SU-DHL-6 (cell line): ENCODE data around the gene CCL13.
"Not testable (repeated sequence)": the region's sequence is repeated elsewhere in the genome, so short reads cannot be mapped to it uniquely, and the experiment has no call there.

ENCODE experiments used
- H2AFZ ChIP-seq: fragments of 200-600 bp; sonication (generic); 2 replicates; pipeline ENCODE4 v1.6.1; 2014; ENCODE audit warnings: low read depth, mild to moderate bottlenecking, moderate library complexity, mixed read lengths, antibody characterized with exemption, low read length; ENCODE audit not compliant: severe bottlenecking
- H3F3A ChIP-seq: fragments of 200-600 bp; shearing (Covaris generic); 2 replicates; pipeline ENCODE4 v1.6.0; 2016; ENCODE audit warnings: antibody characterized with exemption, mild to moderate bottlenecking; ENCODE audit not compliant: insufficient read depth
- H3K27ac ChIP-seq: fragments of 200-600 bp; sonication (generic); 2 replicates; pipeline ENCODE4 v1.5.1; 2016; ENCODE audit warnings: low read depth, mild to moderate bottlenecking, low read length, moderate library complexity, mixed read lengths
- H3K27me3 ChIP-seq: fragments of 200-600 bp; sonication (generic), shearing (Covaris generic); 2 replicates; pipeline ENCODE4 v1.6.0; 2014; ENCODE audit warnings: mild to moderate bottlenecking, low read length
- H3K36me3 ChIP-seq: fragments of 200-600 bp; sonication (generic); 2 replicates; pipeline ENCODE4 v1.6.1; 2014; ENCODE audit warnings: mild to moderate bottlenecking, low read length, mixed read lengths
- H3K4me2 ChIP-seq: fragments of 300-600, 200-600 bp; shearing (Covaris generic), sonication (generic); 2 replicates; pipeline ENCODE4 v1.6.0; 2014; ENCODE audit warnings: low read length, low read depth, mild to moderate bottlenecking; ENCODE audit not compliant: poor library complexity, severe bottlenecking
- H3K4me3 ChIP-seq: fragments of 200-600 bp; sonication (generic); 2 replicates; pipeline ENCODE4 v1.5.1; 2014; ENCODE audit warnings: antibody characterized with exemption, low read length, mild to moderate bottlenecking, mixed read lengths; ENCODE audit not compliant: insufficient read depth, poor library complexity, severe bottlenecking
- H3K79me2 ChIP-seq: fragments of 200-600 bp; sonication (generic); 2 replicates; pipeline ENCODE4 v1.6.1; 2014; ENCODE audit warnings: mild to moderate bottlenecking, low read length, moderate library complexity; ENCODE audit not compliant: insufficient read depth
- H3K9ac ChIP-seq: fragments of 200-600 bp; sonication (generic); 2 replicates; pipeline ENCODE4 v1.7.0; 2014; ENCODE audit warnings: mild to moderate bottlenecking, low read length
- H3K9me2 ChIP-seq: fragments of 200-600 bp; sonication (generic); replicated peaks from 2 replicates; pipeline ENCODE4 v1.6.1; 2014; ENCODE audit warnings: low read length; ENCODE audit not compliant: insufficient read depth
- H3K9me3 ChIP-seq: fragments of 200-600 bp; sonication (generic); 2 replicates; pipeline ENCODE4 v1.6.1; 2014; ENCODE audit warnings: low read length, mixed read lengths; ENCODE audit not compliant: insufficient read depth
- H4K20me1 ChIP-seq: fragments of 200-600 bp; sonication (generic); 2 replicates; pipeline ENCODE4 v1.6.1; 2014; ENCODE audit warnings: low read depth, mild to moderate bottlenecking, antibody characterized with exemption, low read length, moderate library complexity, mixed read lengths
- CTCF ChIP-seq: fragments of 200-600 bp; sonication (generic); IDR thresholded peaks from one replicate; pipeline ENCODE4 v1.5.1; 2017; ENCODE audit warnings: antibody characterized with exemption, mild to moderate bottlenecking, low read length, moderate library complexity; ENCODE audit not compliant: insufficient read depth, poor library complexity, severe bottlenecking
- EZH2phosphoT487 ChIP-seq: fragments of 200-600 bp; sonication (generic), shearing (Covaris generic); conservative IDR thresholded peaks from 2 replicates; pipeline ENCODE4 v1.6.1; 2018; ENCODE audit warnings: mild to moderate bottlenecking, antibody characterized with exemption, low read length, moderate library complexity, mixed read lengths

The CCL13 gene

DNA sequence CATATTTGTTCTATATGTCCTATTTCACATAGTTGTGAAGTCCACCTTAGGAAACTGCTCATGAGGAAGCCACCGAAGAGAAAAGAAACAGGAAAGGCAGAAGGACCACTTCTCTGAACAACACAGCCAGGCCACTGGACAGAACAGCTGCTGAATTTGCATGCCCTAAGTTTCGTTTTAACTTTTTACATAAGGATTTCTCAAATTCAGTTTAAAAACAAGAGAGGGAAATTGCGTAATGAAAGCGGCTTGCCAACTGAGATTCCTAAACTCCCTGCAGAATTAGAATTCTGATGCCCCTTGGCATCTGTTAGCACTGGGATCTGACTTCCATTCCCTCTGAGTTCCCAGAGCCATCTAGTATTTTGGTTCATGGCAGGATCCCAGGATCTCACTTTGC lies 42.0 kb upstream of the CCL13 start:
- no peak overlapping the region for H3K4me2 ChIP-seq
- no peak overlapping the region for H3K4me3 ChIP-seq
- H3K36me3 ChIP-seq = no peaks in the 10 kb centered on the region
- no peak overlapping the region for H3K9ac ChIP-seq
- no peaks in the 10 kb centered on the region for H3K27me3 ChIP-seq
- H3K9me2 ChIP-seq = no peaks in the 10 kb centered on the region
- H3K27ac ChIP-seq = no peak overlapping the region
- no peaks in the 10 kb centered on the region for H3K9me3 ChIP-seq
- no peaks in the 10 kb centered on the region for H3F3A ChIP-seq
- no peak overlapping the region for H2AFZ ChIP-seq
- TF ChIP-seq EZH2phosphoT487 (no peak), CTCF (no peak)
- no peaks in the 10 kb centered on the region for H4K20me1 ChIP-seq
- H3K79me2 ChIP-seq = no peaks in the 10 kb centered on the region

- H3K9me2 ChIP-seq = no peaks in the 10 kb centered on the region
- H3K27ac ChIP-seq = no peak overlapping the region
- no peaks in the 10 kb centered on the region for H3K27me3 ChIP-seq
- no peak overlapping the region for H3K4me3 ChIP-seq
- H3F3A ChIP-seq = no peaks in the 10 kb centered on the region
- H2AFZ ChIP-seq = no peak overlapping the region
- H3K4me2 ChIP-seq = no peak overlapping the region
- TF ChIP-seq EZH2phosphoT487 = no peak
- no peak for TF ChIP-seq CTCF
- H3K36me3 ChIP-seq = no peaks in the 10 kb centered on the region
- no peaks in the 10 kb centered on the region for H3K9me3 ChIP-seq
- H3K9ac ChIP-seq = no peak overlapping the region
- H4K20me1 ChIP-seq = no peaks in the 10 kb centered on the region
- H3K79me2 ChIP-seq = no peaks in the 10 kb centered on the region
Observed at GRCh38 chr17:34318474-34318873, 37.8 kb upstream of the CCL13 start.

DNA sequence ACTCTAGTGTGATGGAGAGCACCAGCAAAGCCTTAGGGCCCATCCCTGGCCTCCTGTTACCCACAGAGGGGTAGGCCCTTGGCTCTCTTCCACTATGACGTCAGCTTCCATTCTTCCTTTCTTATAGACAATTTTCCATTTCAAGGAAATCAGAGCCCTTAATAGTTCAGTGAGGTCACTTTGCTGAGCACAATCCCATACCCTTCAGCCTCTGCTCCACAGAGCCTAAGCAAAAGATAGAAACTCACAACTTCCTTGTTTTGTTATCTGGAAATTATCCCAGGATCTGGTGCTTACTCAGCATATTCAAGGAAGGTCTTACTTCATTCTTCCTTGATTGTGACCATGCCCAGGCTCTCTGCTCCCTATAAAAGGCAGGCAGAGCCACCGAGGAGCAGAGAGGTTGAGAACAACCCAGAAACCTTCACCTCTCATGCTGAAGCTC lies 37.2 kb upstream of the CCL13 start, which contains the start of gene CCL8:
TSS of gene CCL8 (plus strand) at position 397 of the 445 bp plus-strand sequence. CDS start 67 bp downstream, outside the sequence.
- no peak within 1 kb of the TSS for H2AFZ ChIP-seq
- H3F3A ChIP-seq = no peaks in the 10 kb centered on the region
- H3K27me3 ChIP-seq = no peaks in the 10 kb centered on the region
- no peak within 1 kb of the TSS for H3K9ac ChIP-seq
- H3K4me2 ChIP-seq = no peak within 1 kb of the TSS
- TF ChIP-seq CTCF (no peak), EZH2phosphoT487 (no peak)
- no peak within 1 kb of the TSS for H3K27ac ChIP-seq
- H3K36me3 ChIP-seq = no peaks in the 10 kb centered on the region
- H3K79me2 ChIP-seq = no peaks in the 10 kb centered on the region
- H4K20me1 ChIP-seq = no peaks in the 10 kb centered on the region
- no peak within 1 kb of the TSS for H3K4me3 ChIP-seq
- H3K9me3 ChIP-seq = no peaks in the 10 kb centered on the region
- H3K9me2 ChIP-seq = no peaks in the 10 kb centered on the region

- Histone ChIP-seq H3F3A (no peaks in the 10 kb centered on the region), H3K9ac (no peak overlapping the region), H2AFZ (no peak overlapping the region), H3K79me2 (no peaks in the 10 kb centered on the region), H3K27ac (no peak overlapping the region), H3K9me2 (no peaks in the 10 kb centered on the region), H4K20me1 (no peaks in the 10 kb centered on the region), H3K9me3 (no peaks in the 10 kb centered on the region), H3K4me2 (no peak overlapping the region), H3K4me3 (no peak overlapping the region), H3K36me3 (no peaks in the 10 kb centered on the region), H3K27me3 (no peaks in the 10 kb centered on the region)
- TF ChIP-seq CTCF (no peak), EZH2phosphoT487 (no peak)
Observed at GRCh38 chr17:34321964-34322363, 34.3 kb upstream of the CCL13 start.

DNA sequence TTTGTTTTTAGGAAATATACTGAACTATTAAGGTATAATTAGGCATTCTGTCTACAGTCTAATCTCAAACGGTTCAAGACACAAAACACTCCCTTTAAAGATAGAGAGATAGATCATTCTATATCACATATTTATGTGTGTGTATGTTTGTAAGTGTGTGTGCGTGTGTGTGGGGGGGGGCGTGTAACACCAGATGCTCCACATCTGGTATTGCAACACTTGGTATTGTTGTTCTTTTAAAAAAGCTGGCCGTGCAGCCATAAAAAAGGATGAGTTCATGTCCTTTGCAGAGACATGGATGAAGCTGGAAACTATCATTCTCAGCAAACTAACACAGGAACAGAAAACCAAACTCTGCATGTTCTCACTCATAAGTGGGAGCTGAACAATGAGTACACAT lies 28.7 kb upstream of the CCL13 start:
- H3K9me3 ChIP-seq, H3F3A ChIP-seq, H4K20me1 ChIP-seq, H3K79me2 ChIP-seq, H3K9ac ChIP-seq, H3K27me3 ChIP-seq, H3K9me2 ChIP-seq, H3K4me3 ChIP-seq, H3K4me2 ChIP-seq, H2AFZ ChIP-seq, H3K36me3 ChIP-seq, H3K27ac ChIP-seq: not testable (repeated sequence)
